H9 (cell line): Measurements from ENCODE around the gene GOLGA6A. TPM values are rescaled to one million over a fixed set of nuclear protein-coding genes. Genes with fewer than 3 reads are reported as not detected.
A peak's percentile ranks its signal among the peaks of the same experiment; 100 is the strongest.

Experiments
- DNase-seq: peaks from one replicate; pipeline ENCODE4 v3.0.0-alpha.2; 2017
- H2AFZ ChIP-seq: one replicate; pipeline ENCODE4 v1.6.1; 2013; ENCODE audit warnings: mild to moderate bottlenecking, low read length, control low read depth, moderate library complexity
- H2AK5ac ChIP-seq: 2 replicates; pipeline ENCODE4 v1.6.1; 2013; ENCODE audit warnings: low read length, control low read depth, mixed read lengths; ENCODE audit not compliant: insufficient read length
- H2BK120ac ChIP-seq: one replicate; pipeline ENCODE4 v1.6.1; 2013; ENCODE audit warnings: low read depth, mild to moderate bottlenecking, low read length, control low read depth, inconsistent platforms; ENCODE audit not compliant: poor library complexity, severe bottlenecking
- H2BK12ac ChIP-seq: 2 replicates; pipeline ENCODE4 v1.6.1; 2013; ENCODE audit warnings: low read length, control low read depth, mixed read lengths, low read depth; ENCODE audit not compliant: insufficient read length
- H2BK15ac ChIP-seq: 2 replicates; pipeline ENCODE4 v1.6.1; 2013; ENCODE audit warnings: low read depth, low read length, control low read depth
- H2BK20ac ChIP-seq: one replicate; pipeline ENCODE4 v1.6.1; 2013; ENCODE audit warnings: low read depth, mild to moderate bottlenecking, low read length, control low read depth, inconsistent platforms; ENCODE audit not compliant: poor library complexity, severe bottlenecking
- H2BK5ac ChIP-seq: 2 replicates; pipeline ENCODE4 v1.6.1; 2013; ENCODE audit warnings: low read length, control low read depth, mixed read lengths; ENCODE audit not compliant: insufficient read length
- H3K14ac ChIP-seq: 2 replicates; pipeline ENCODE4 v1.6.1; 2013; ENCODE audit warnings: low read length, control low read depth; ENCODE audit not compliant: insufficient read depth
- H3K18ac ChIP-seq: 2 replicates; pipeline ENCODE4 v1.6.1; 2013; ENCODE audit warnings: low read depth, mild to moderate bottlenecking, mixed read lengths, low read length, control low read depth; ENCODE audit not compliant: insufficient read length
- H3K23ac ChIP-seq: 2 replicates; pipeline ENCODE4 v1.6.1; 2013; ENCODE audit warnings: low read length, control low read depth, mixed read lengths, low read depth; ENCODE audit not compliant: insufficient read length
- H3K23me2 ChIP-seq: 2 replicates; pipeline ENCODE4 v1.6.1; 2013; ENCODE audit warnings: low read depth, mild to moderate bottlenecking, mixed read lengths, low read length, control low read depth; ENCODE audit not compliant: insufficient read length, poor library complexity, severe bottlenecking
- H3K27ac ChIP-seq: 2 replicates; pipeline ENCODE4 v1.5.1; 2013; ENCODE audit warnings: low read length, control low read depth, mixed read lengths, low read depth; ENCODE audit not compliant: insufficient read length
- H3K27me3 ChIP-seq: 2 replicates; pipeline ENCODE4 v1.6.1; 2013; ENCODE audit warnings: low read length, control low read depth, inconsistent platforms; ENCODE audit not compliant: insufficient read depth
- H3K4ac ChIP-seq: 2 replicates; pipeline ENCODE4 v1.6.1; 2013; ENCODE audit warnings: low read depth, mild to moderate bottlenecking, control low read depth, inconsistent platforms, low read length, moderate library complexity
- H3K4me1 ChIP-seq: 2 replicates; pipeline ENCODE4 v1.6.1; 2013; ENCODE audit warnings: low read length, control low read depth, inconsistent platforms; ENCODE audit not compliant: insufficient read depth
- H3K4me2 ChIP-seq: 2 replicates; pipeline ENCODE4 v1.6.1; 2013; ENCODE audit warnings: low read length, control low read depth, mixed read lengths; ENCODE audit not compliant: insufficient read length, insufficient read depth
- H3K56ac ChIP-seq: 2 replicates; pipeline ENCODE4 v1.6.1; 2013; ENCODE audit warnings: low read depth, mild to moderate bottlenecking, mixed read lengths, low read length, control low read depth; ENCODE audit not compliant: insufficient read length
- H3K79me1 ChIP-seq: 2 replicates; pipeline ENCODE4 v1.6.1; 2013; ENCODE audit warnings: low read depth, mild to moderate bottlenecking, moderate library complexity, low read length, control low read depth, inconsistent platforms; ENCODE audit not compliant: insufficient read depth, poor library complexity, severe bottlenecking
- H3K79me2 ChIP-seq: 2 replicates; pipeline ENCODE4 v1.6.1; 2013; ENCODE audit warnings: low read length, control low read depth, inconsistent platforms; ENCODE audit not compliant: insufficient read depth
- H3K9ac ChIP-seq: 2 replicates; pipeline ENCODE4 v1.6.1; 2013; ENCODE audit warnings: low read length, control low read depth, mixed read lengths; ENCODE audit not compliant: insufficient read length; ENCODE audit errors: extremely low read depth
- H3K9me3 ChIP-seq: one replicate; pipeline ENCODE4 v1.6.1; 2013; ENCODE audit warnings: low read depth, low read length, inconsistent platforms; ENCODE audit not compliant: control insufficient read depth
- H3T11ph ChIP-seq: one replicate; pipeline ENCODE4 v1.6.1; 2013; ENCODE audit warnings: mild to moderate bottlenecking, low read length, control low read depth, inconsistent platforms
- H4K20me1 ChIP-seq: one replicate; pipeline ENCODE4 v1.6.1; 2013; ENCODE audit not compliant: control insufficient read depth, insufficient read length, insufficient read depth
- H4K5ac ChIP-seq: 2 replicates; pipeline ENCODE4 v1.6.1; 2013; ENCODE audit warnings: low read depth, mild to moderate bottlenecking, mixed read lengths, low read length, control low read depth; ENCODE audit not compliant: insufficient read length
- H4K8ac ChIP-seq: replicated peaks from 2 replicates; pipeline ENCODE4 v1.6.1; 2013; ENCODE audit warnings: low read length, control low read depth, mixed read lengths, low read depth; ENCODE audit not compliant: insufficient read length
- H4K91ac ChIP-seq: 2 replicates; pipeline ENCODE4 v1.6.1; 2013; ENCODE audit warnings: low read depth, mild to moderate bottlenecking, moderate library complexity, mixed read lengths, low read length, control low read depth; ENCODE audit not compliant: insufficient read length
- H3K27ac Mint-ChIP-seq, 3 experiments: 2 replicates in 2 of 3; 3 replicates in 1 of 3; pipeline ENCODE4 v1.8.0; 2020 to 2021; ENCODE audit warnings: mixed read lengths in 3 of 3, mild to moderate bottlenecking in 1 of 3, moderate library complexity in 1 of 3
- H3K27me3 Mint-ChIP-seq: 2 replicates; pipeline ENCODE4 v1.8.0; 2021; ENCODE audit warnings: low read depth, mild to moderate bottlenecking, moderate library complexity, mixed read lengths
- H3K36me3 Mint-ChIP-seq, 3 experiments: 2 replicates in 2 of 3; 3 replicates in 1 of 3; pipeline ENCODE4 v1.8.0; 2020 to 2021; ENCODE audit warnings: low read depth in 3 of 3, mixed read lengths in 3 of 3; ENCODE audit not compliant: insufficient read depth in 1 of 3
- H3K4me1 Mint-ChIP-seq, 2 experiments: 2 replicates each; pipeline ENCODE4 v1.8.0; 2020; ENCODE audit warnings: mixed read lengths in 2 of 2
- H3K4me3 Mint-ChIP-seq, 2 experiments: 2 replicates in 1 of 2; 3 replicates in 1 of 2; pipeline ENCODE4 v1.8.0; 2020 to 2021; ENCODE audit warnings: mild to moderate bottlenecking in 2 of 2, mixed read lengths in 2 of 2, moderate library complexity in 1 of 2
- H3K9me3 Mint-ChIP-seq, 2 experiments: 2 replicates in 1 of 2; 3 replicates in 1 of 2; pipeline ENCODE4 v1.8.0; 2020; ENCODE audit warnings: mild to moderate bottlenecking in 2 of 2, mixed read lengths in 2 of 2, moderate library complexity in 1 of 2
- CTCF ChIP-seq: fragments of 200-600 bp; sonication (generic); conservative IDR thresholded peaks from 3 replicates; pipeline ENCODE4 v1.8.0; 2021; ENCODE audit warnings: antibody characterized with exemption, mild to moderate bottlenecking
- WGBS: extraction: QIAGEN DNeasy Blood & Tissue Kit; methylation state at CpG from one replicate; pipeline ENCODE4 v1.1.7; 2013; ENCODE audit warnings: missing lambda C conversion rate, low lambda C conversion rate, mixed read lengths; ENCODE audit not compliant: insufficient read length; ENCODE audit errors: extremely low coverage; 5-methylcytosine and 5-hydroxymethylcytosine counted together
- total RNA-seq: library from RNA; stranded (reverse); gene quantifications from 2 replicates; pipeline ENCODE4 v1.2.1, GENCODE V29; 2021

The GOLGA6A gene
- total RNA-seq, 1 experiment from 2014 or later, result 0.72 TPM

- peaks cover 46 to 54% of the 10 kb centered on the region in 2 experiments for H3K4me1 Mint-ChIP-seq
Measured at GRCh38 chr15:74128785-74129585, 46.6 kb upstream of the GOLGA6A start.

More at GRCh38 chr15:74128785-74129585, 46.6 kb upstream of the GOLGA6A start:
- Mint-ChIP-seq H3K9me3 (peaks cover 2 to 6% of the 10 kb centered on the region in 2 experiments; a peak in 2 of 5 replicates), H3K4me3 (peak overlapping the region; percentile 36 to 78), H3K27ac (no peak overlapping the region; a peak in 1 of 7 replicates), H3K36me3 (no peaks in the 10 kb centered on the region; a peak in 3 of 7 replicates), H3K27me3 (peaks cover 99% of the 10 kb centered on the region)
- H3K23ac ChIP-seq, result no peak overlapping the region
- no peak overlapping the region for H2BK120ac ChIP-seq
- H2AK5ac ChIP-seq, result no peak overlapping the region
- H3K23me2 ChIP-seq, result peaks cover 20% of the 10 kb centered on the region
- H2BK20ac ChIP-seq, result no peak overlapping the region
- DNase-seq, result no peak
- no peak overlapping the region for H2BK5ac ChIP-seq
- no peaks in the 10 kb centered on the region; the same call in 1 of the 2 replicates for H3K4me1 ChIP-seq
- H4K5ac ChIP-seq, result no peak overlapping the region
- no peak overlapping the region for H2AFZ ChIP-seq
- H4K8ac ChIP-seq, result no peak overlapping the region
- no peaks in the 10 kb centered on the region for H3K79me2 ChIP-seq
- no peaks in the 10 kb centered on the region for H3K9me3 ChIP-seq
- no peak for TF ChIP-seq CTCF
- H3K79me1 ChIP-seq, result no peaks in the 10 kb centered on the region
- no peak overlapping the region for H3K14ac ChIP-seq
- H3K56ac ChIP-seq, result no peak overlapping the region
- no peak overlapping the region for H4K91ac ChIP-seq
- H3K9ac ChIP-seq, result no peak overlapping the region
- no peak overlapping the region for H2BK12ac ChIP-seq
- no peak overlapping the region for H3K27ac ChIP-seq
- peaks cover 65% of the 10 kb centered on the region for H3K27me3 ChIP-seq
- no CpG with 5 or more reads among the region's 43 CpGs for WGBS
- peak overlapping the region; percentile 82 for H3K4me2 ChIP-seq
- no peak overlapping the region for H3K4ac ChIP-seq
- no peak overlapping the region for H2BK15ac ChIP-seq
- H3K18ac ChIP-seq, result no peak overlapping the region
- H4K20me1 ChIP-seq, result peaks cover 4% of the 10 kb centered on the region
- H3T11ph ChIP-seq, result no peak overlapping the region
